LNCaP clone FGC (cell line): ENCODE measurements around the gene OGDH.
"Not testable (repeated sequence)": the region's sequence is repeated elsewhere in the genome, so short reads cannot be mapped to it uniquely, and the experiment has no call there.

Experiments
- DNase-seq: peaks from one replicate; pipeline ENCODE4 v3.0.0-alpha.2; 2011; ENCODE audit warnings: low read depth
- H3K4me3 ChIP-seq: 2 replicates; pipeline ENCODE4 v1.5.1; 2011; ENCODE audit warnings: mild to moderate bottlenecking, low read depth, low read length, control low read depth
- CTCF ChIP-seq: IDR thresholded peaks from 2 replicates; pipeline ENCODE4 v1.5.1; 2012; ENCODE audit warnings: mild to moderate bottlenecking; ENCODE audit not compliant: control insufficient read depth, insufficient read depth; ENCODE audit errors: extremely low read depth

OGDH gene

GRCh38 chr7:44727937-44728262, 121.5 kb downstream of the OGDH start:
- no peak for TF ChIP-seq CTCF
- no peak for DNase-seq
- H3K4me3 ChIP-seq: no peak overlapping the region

- no peak for DNase-seq
- TF ChIP-seq CTCF: no peak
- no peak overlapping the region for H3K4me3 ChIP-seq
Observed at GRCh38 chr7:44729949-44730590, 123.6 kb downstream of the OGDH start.

GRCh38 chr7:44732971-44733370, 126.5 kb downstream of the OGDH start:
- DNase-seq, H3K4me3 ChIP-seq: not testable (repeated sequence)

- no peak for DNase-seq
- TF ChIP-seq CTCF: no peak
- no peak overlapping the region for H3K4me3 ChIP-seq
Observed at GRCh38 chr7:44733708-44734481, 127.5 kb downstream of the OGDH start.

- no peak overlapping the region for H3K4me3 ChIP-seq
- no peak for DNase-seq
- TF ChIP-seq CTCF: no peak
Observed at GRCh38 chr7:44735403-44736165, 129.2 kb downstream of the OGDH start.

- DNase-seq: no peak
- H3K4me3 ChIP-seq: no peak overlapping the region
- no peak for TF ChIP-seq CTCF
Observed at GRCh38 chr7:44736896-44737295, 130.5 kb downstream of the OGDH start.

GRCh38 chr7:44738051-44738723, 131.8 kb downstream of the OGDH start:
- H3K4me3 ChIP-seq: no peak overlapping the region
- no peak for DNase-seq
- no peak for TF ChIP-seq CTCF
